ENCODE data around the gene PIK3CA.
A peak's percentile ranks its signal among the peaks of the same experiment; 100 is the strongest.

PIK3CA gene

DNA sequence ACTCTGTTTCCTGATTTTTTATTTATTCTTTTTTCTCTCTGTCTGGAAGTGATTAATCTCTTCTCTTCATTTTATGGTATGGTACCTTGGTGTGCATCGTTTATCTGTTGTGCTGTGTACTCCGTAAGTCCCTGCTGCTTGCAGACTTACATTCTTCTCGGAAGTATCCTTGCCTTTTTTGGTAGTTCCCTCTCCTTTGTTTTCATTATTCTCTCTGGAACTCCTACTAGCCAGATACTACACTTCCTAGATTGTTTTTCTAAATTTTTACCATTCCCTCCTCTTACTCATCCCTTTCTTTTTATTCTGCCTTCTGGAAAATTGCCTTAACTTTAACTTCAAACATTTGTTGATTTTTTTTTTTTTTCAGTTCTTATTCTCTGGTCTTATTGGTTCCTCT lies 27.2 kb downstream of the PIK3CA start:
- H3K27me3 Mint-ChIP-seq: no peaks in the 10 kb centered on the region
- H3K27ac Mint-ChIP-seq: peak overlapping the region; percentile 16
- H3K36me3 Mint-ChIP-seq (ENCODE audit: low read depth): peaks cover 4% of the 10 kb centered on the region
- H3K9me3 Mint-ChIP-seq: peaks cover 8% of the 10 kb centered on the region
- H3K4me3 Mint-ChIP-seq: no peak overlapping the region
- H3K4me1 Mint-ChIP-seq (ENCODE audit: low read depth): peaks cover 41% of the 10 kb centered on the region

GRCh38 chr3:179177611-179178010 lies 29.5 kb downstream of the PIK3CA start:
- H3K36me3 Mint-ChIP-seq (ENCODE audit: low read depth): no peaks in the 10 kb centered on the region
- peaks cover 38% of the 10 kb centered on the region for H3K4me1 Mint-ChIP-seq (ENCODE audit: low read depth)
- no peaks in the 10 kb centered on the region for H3K27me3 Mint-ChIP-seq
- no peaks in the 10 kb centered on the region for H3K9me3 Mint-ChIP-seq
- H3K27ac Mint-ChIP-seq: no peak overlapping the region
- H3K4me3 Mint-ChIP-seq: no peak overlapping the region

- Mint-ChIP-seq H3K4me3 (no peak overlapping the region), H3K9me3 (no peaks in the 10 kb centered on the region), H3K27me3 (no peaks in the 10 kb centered on the region), H3K36me3 (ENCODE audit: low read depth) (no peaks in the 10 kb centered on the region), H3K4me1 (ENCODE audit: low read depth) (peaks cover 42% of the 10 kb centered on the region), H3K27ac (no peak overlapping the region)
Observed at GRCh38 chr3:179179256-179179655, 31.1 kb downstream of the PIK3CA start.

- Mint-ChIP-seq H3K27me3 (no peaks in the 10 kb centered on the region), H3K9me3 (no peaks in the 10 kb centered on the region), H3K36me3 (ENCODE audit: low read depth) (no peaks in the 10 kb centered on the region), H3K4me3 (no peak overlapping the region), H3K4me1 (ENCODE audit: low read depth) (peaks cover 42% of the 10 kb centered on the region), H3K27ac (no peak overlapping the region)
Observed at GRCh38 chr3:179179979-179180759, 32.0 kb downstream of the PIK3CA start.

- Mint-ChIP-seq H3K4me3 (no peak overlapping the region), H3K9me3 (no peaks in the 10 kb centered on the region), H3K4me1 (ENCODE audit: low read depth) (peaks cover 42% of the 10 kb centered on the region), H3K27ac (no peak overlapping the region), H3K36me3 (ENCODE audit: low read depth) (no peaks in the 10 kb centered on the region), H3K27me3 (no peaks in the 10 kb centered on the region)
Observed at GRCh38 chr3:179181021-179181472, 32.9 kb downstream of the PIK3CA start.

DNA sequence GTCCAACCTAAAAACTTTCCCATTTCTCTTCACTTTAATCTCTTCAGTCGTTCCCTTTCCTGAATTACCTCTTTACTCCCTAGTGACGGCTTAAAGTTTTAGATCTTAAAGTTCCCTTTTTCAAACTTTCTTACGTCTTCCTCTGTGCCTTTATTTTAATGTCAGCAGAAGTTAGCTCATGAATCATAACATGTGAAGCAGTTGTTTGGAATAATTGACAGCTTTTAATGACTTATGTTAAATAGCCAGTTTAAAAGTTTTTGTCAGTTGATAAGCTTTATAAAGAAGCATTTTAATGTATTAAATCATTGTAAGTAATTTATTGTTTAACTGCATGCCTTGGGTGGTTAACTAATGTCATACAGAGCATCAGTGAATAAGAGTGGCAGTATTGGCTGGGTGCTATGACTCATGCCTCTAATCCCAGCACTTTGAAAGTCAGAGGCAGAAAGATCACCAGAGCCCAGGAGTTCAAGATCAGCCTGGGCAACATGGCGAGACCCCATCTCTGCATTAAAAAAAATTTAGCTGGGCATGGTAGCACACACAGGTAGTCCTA lies 33.9 kb downstream of the PIK3CA start:
- H3K4me1 Mint-ChIP-seq (ENCODE audit: low read depth): peaks cover 47% of the 10 kb centered on the region
- peak overlapping the region; percentile 84 for H3K27ac Mint-ChIP-seq
- no peaks in the 10 kb centered on the region for H3K27me3 Mint-ChIP-seq
- H3K4me3 Mint-ChIP-seq: peak overlapping the region; percentile 48
- H3K9me3 Mint-ChIP-seq: no peaks in the 10 kb centered on the region
- no peaks in the 10 kb centered on the region for H3K36me3 Mint-ChIP-seq (ENCODE audit: low read depth)

DNA sequence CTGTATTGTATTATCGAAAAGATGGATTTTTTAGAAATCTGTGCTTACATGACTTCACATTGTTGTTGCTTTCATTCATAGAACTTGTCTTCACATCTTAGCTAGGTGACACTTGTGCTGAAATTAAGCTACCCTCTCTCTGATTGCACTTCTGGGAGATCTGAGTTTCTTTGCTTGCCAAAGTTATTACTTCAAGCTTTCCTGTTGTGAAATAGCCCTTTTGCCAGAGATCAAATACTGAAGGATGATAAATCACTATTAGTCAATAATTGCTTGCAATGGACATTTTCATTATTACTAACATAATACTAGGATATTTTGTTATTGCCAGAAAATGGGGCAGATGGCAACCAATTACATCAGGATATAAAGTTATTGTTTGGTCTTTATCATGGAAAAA lies 34.7 kb downstream of the PIK3CA start:
- no peak overlapping the region for H3K4me3 Mint-ChIP-seq
- peaks cover 44% of the 10 kb centered on the region for H3K4me1 Mint-ChIP-seq (ENCODE audit: low read depth)
- no peak overlapping the region for H3K27ac Mint-ChIP-seq
- H3K36me3 Mint-ChIP-seq (ENCODE audit: low read depth): no peaks in the 10 kb centered on the region
- H3K27me3 Mint-ChIP-seq: no peaks in the 10 kb centered on the region
- no peaks in the 10 kb centered on the region for H3K9me3 Mint-ChIP-seq

- no peaks in the 10 kb centered on the region for H3K9me3 Mint-ChIP-seq
- no peak overlapping the region for H3K27ac Mint-ChIP-seq
- H3K4me1 Mint-ChIP-seq (ENCODE audit: low read depth): peaks cover 40% of the 10 kb centered on the region
- no peak overlapping the region for H3K4me3 Mint-ChIP-seq
- H3K27me3 Mint-ChIP-seq: no peaks in the 10 kb centered on the region
- H3K36me3 Mint-ChIP-seq (ENCODE audit: low read depth): no peaks in the 10 kb centered on the region
Observed at GRCh38 chr3:179184826-179185225, 36.7 kb downstream of the PIK3CA start.

GRCh38 chr3:179186426-179186825 lies 38.3 kb downstream of the PIK3CA start:
- H3K9me3 Mint-ChIP-seq: no peaks in the 10 kb centered on the region
- H3K27ac Mint-ChIP-seq: no peak overlapping the region
- peaks cover 52% of the 10 kb centered on the region for H3K4me1 Mint-ChIP-seq (ENCODE audit: low read depth)
- no peaks in the 10 kb centered on the region for H3K27me3 Mint-ChIP-seq
- H3K36me3 Mint-ChIP-seq (ENCODE audit: low read depth): no peaks in the 10 kb centered on the region
- H3K4me3 Mint-ChIP-seq: no peak overlapping the region

DNA sequence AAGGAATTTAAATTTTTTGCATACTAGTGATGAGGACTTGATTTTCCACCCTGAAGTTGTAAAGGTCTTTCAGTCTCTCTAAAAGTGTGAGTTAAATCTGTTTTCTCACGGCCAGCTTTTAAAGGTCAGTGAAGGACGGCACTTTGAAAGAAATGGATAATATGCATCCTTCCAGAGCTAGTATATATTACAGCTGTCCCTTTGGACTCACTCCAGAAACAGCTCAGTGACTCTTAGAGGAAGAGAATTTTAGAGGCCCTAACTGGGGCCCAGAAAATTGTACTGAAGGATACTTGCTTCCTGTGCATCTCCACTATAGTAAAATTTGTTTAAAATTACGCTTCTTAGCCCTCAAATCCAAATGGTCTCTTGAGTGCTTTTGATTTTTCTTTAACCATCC lies 41.6 kb downstream of the PIK3CA start:
- Mint-ChIP-seq H3K9me3 (no peaks in the 10 kb centered on the region), H3K27me3 (no peaks in the 10 kb centered on the region), H3K36me3 (ENCODE audit: low read depth) (no peaks in the 10 kb centered on the region), H3K4me3 (no peak overlapping the region), H3K4me1 (ENCODE audit: low read depth) (peaks cover 60% of the 10 kb centered on the region), H3K27ac (no peak overlapping the region)

DNA sequence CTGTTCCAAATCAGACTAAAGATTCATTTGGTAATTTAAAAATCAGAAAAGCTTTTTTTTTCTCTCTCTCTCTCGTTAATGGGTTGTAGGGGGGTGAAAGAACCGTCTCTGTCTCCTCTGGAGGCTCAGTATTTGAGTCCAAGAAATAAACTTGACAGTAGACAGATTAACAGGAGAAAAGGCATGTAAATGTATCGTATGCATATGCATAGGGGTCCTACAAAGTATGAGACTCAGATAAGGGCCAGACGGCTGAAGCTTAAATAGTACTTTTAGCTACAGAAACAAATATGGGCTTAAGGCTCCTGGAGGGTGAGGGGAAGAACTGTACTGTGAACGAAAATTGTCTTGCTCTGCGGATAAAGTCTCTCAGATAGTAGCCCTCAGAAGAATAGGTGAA lies 42.4 kb downstream of the PIK3CA start:
- Mint-ChIP-seq H3K27ac (no peak overlapping the region), H3K9me3 (no peaks in the 10 kb centered on the region), H3K27me3 (no peaks in the 10 kb centered on the region), H3K4me1 (ENCODE audit: low read depth) (peaks cover 60% of the 10 kb centered on the region), H3K4me3 (no peak overlapping the region), H3K36me3 (ENCODE audit: low read depth) (no peaks in the 10 kb centered on the region)

- peaks cover 63% of the 10 kb centered on the region for H3K4me1 Mint-ChIP-seq (ENCODE audit: low read depth)
- H3K27ac Mint-ChIP-seq: no peak overlapping the region
Observed at GRCh38 chr3:179192542-179192941, 44.4 kb downstream of the PIK3CA start.

DNA sequence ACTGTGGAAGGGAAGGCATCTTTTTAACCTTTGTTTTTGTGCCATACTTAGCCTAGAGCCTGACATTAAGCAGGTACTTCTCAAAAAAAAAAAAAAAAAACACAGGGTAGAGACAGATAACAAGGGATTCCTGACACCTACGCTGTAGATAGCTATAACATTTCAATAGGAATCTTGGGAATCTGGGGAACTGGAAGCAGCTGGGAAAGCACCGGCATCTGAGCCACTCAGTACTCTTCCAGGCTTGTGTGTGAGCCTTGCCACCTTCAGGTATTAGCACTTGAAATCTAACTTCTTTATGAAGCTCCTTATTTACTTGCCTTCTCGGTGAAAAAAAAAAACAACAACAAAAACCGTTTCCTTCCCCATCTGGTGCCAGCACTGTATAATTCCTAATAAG lies 46.8 kb downstream of the PIK3CA start:
- H3K4me3 Mint-ChIP-seq: no peak overlapping the region
- peaks cover 5% of the 10 kb centered on the region for H3K36me3 Mint-ChIP-seq (ENCODE audit: low read depth)
- H3K27ac Mint-ChIP-seq: no peak overlapping the region
- no peaks in the 10 kb centered on the region for H3K27me3 Mint-ChIP-seq
- peaks cover 61% of the 10 kb centered on the region for H3K4me1 Mint-ChIP-seq (ENCODE audit: low read depth)
- no peaks in the 10 kb centered on the region for H3K9me3 Mint-ChIP-seq

More at GRCh38 chr3:179192542-179192941, 44.4 kb downstream of the PIK3CA start:
- Mint-ChIP-seq H3K27me3 (no peaks in the 10 kb centered on the region), H3K4me3 (no peak overlapping the region), H3K9me3 (no peaks in the 10 kb centered on the region), H3K36me3 (ENCODE audit: low read depth) (no peaks in the 10 kb centered on the region)

- Mint-ChIP-seq H3K9me3 (no peaks in the 10 kb centered on the region), H3K27me3 (no peaks in the 10 kb centered on the region), H3K4me3 (no peak overlapping the region), H3K27ac (no peak overlapping the region), H3K4me1 (ENCODE audit: low read depth) (peaks cover 56% of the 10 kb centered on the region), H3K36me3 (ENCODE audit: low read depth) (peaks cover 11% of the 10 kb centered on the region)
Observed at GRCh38 chr3:179196098-179196497, 47.9 kb downstream of the PIK3CA start.

GRCh38 chr3:179196700-179197099 lies 48.5 kb downstream of the PIK3CA start:
- no peaks in the 10 kb centered on the region for H3K27me3 Mint-ChIP-seq
- peaks cover 14% of the 10 kb centered on the region for H3K36me3 Mint-ChIP-seq (ENCODE audit: low read depth)
- H3K27ac Mint-ChIP-seq: peak overlapping the region; percentile 38
- H3K4me1 Mint-ChIP-seq (ENCODE audit: low read depth): peaks cover 57% of the 10 kb centered on the region
- no peaks in the 10 kb centered on the region for H3K9me3 Mint-ChIP-seq
- no peak overlapping the region for H3K4me3 Mint-ChIP-seq

DNA sequence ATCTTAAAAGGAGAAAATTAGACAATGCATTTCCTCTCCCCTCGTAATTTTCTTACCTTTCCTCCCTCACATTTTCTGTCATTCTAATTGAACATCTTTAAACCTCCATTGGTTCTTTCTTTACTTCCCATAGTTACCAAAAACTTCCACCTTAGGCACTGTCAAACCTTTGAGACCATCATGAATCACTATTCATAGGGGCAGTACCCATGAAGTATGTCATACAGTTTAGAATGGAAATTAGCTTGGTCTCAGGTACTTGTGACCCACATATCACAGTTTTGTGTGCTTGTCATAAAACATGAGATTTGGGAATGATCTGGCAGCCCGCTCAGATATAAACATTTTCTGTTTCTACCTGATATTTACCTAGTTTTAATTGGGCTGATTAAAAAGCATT lies 52.6 kb downstream of the PIK3CA start:
- Mint-ChIP-seq H3K4me1 (ENCODE audit: low read depth) (peaks cover 29% of the 10 kb centered on the region), H3K36me3 (ENCODE audit: low read depth) (peaks cover 19% of the 10 kb centered on the region), H3K27ac (no peak overlapping the region), H3K27me3 (no peaks in the 10 kb centered on the region), H3K9me3 (no peaks in the 10 kb centered on the region), H3K4me3 (no peak overlapping the region)
